SU-DHL-6 (cell line): ENCODE data around the gene SYTL2.

ENCODE experiments used
- EZH2phosphoT487 ChIP-seq: fragments of 200-600 bp; sonication (generic), shearing (Covaris generic); conservative IDR thresholded peaks from 2 replicates; pipeline ENCODE4 v1.6.1; 2018; ENCODE audit warnings: mild to moderate bottlenecking, antibody characterized with exemption, low read length, moderate library complexity, mixed read lengths
- TF ChIP-seq, protein P1 (sequence below): fragments of 200-600 bp; sonication (generic); IDR thresholded peaks from one replicate; pipeline ENCODE4 v1.5.1; 2017; ENCODE audit warnings: antibody characterized with exemption, mild to moderate bottlenecking, low read length, moderate library complexity; ENCODE audit not compliant: insufficient read depth, poor library complexity, severe bottlenecking

DNA sequence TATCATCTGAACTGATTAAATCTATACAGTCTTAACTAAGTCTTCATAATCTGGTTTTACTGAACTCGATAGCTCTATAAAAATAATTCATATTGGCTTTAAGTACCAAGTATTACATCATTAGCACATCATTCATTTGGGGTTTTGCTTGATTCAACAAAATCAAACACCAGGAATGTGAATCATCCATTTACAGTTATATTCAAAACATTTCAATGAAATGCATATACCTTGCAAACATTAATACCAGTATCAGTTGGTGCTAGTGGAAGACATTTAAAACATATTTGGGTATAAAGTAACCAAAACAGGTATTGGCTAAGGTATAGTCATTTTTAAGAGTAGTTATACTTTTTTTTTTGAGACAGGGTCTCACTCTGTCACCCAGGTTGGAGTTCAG is 112.7 kb downstream of the SYTL2 start:
- TF ChIP-seq, protein P1, sequence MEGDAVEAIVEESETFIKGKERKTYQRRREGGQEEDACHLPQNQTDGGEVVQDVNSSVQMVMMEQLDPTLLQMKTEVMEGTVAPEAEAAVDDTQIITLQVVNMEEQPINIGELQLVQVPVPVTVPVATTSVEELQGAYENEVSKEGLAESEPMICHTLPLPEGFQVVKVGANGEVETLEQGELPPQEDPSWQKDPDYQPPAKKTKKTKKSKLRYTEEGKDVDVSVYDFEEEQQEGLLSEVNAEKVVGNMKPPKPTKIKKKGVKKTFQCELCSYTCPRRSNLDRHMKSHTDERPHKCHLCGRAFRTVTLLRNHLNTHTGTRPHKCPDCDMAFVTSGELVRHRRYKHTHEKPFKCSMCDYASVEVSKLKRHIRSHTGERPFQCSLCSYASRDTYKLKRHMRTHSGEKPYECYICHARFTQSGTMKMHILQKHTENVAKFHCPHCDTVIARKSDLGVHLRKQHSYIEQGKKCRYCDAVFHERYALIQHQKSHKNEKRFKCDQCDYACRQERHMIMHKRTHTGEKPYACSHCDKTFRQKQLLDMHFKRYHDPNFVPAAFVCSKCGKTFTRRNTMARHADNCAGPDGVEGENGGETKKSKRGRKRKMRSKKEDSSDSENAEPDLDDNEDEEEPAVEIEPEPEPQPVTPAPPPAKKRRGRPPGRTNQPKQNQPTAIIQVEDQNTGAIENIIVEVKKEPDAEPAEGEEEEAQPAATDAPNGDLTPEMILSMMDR: no peak
- no peak for TF ChIP-seq EZH2phosphoT487
